NOMO-1 (cell line): ENCODE results near the gene CEP78.

Experiments
- DNase-seq, 2 experiments: peaks; one replicate each; lab custom pipeline; 2025; ENCODE audit not compliant: unreplicated experiment in 2 of 2; lab: John Stamatoyannopoulos, UW

Gene CEP78

GRCh38 chr9:78326564-78326963, 90.7 kb downstream of the CEP78 start:
- no peak for DNase-seq
